SK-N-SH (cell line): ENCODE measurements around the gene PSMD1. TPM values are rescaled to one million over a fixed set of nuclear protein-coding genes. Genes with fewer than 3 reads are reported as not detected.

ENCODE experiments used
- CTCF ChIA-PET: fragments of 300-600, 350-600 bp; formaldehyde crosslinking; extraction: SDS; loops from one replicate; lab custom pipeline; 2021; lab: Yijun Ruan, JAX
- POLR2A ChIA-PET: fragments of 350-600 bp; sonication (Branson Sonifier 250); formaldehyde crosslinking; extraction: SDS; loops from one replicate; lab custom pipeline; 2020; ENCODE audit warnings: antibody characterized with exemption, inconsistent platforms; lab: Yijun Ruan, JAX
- DNase-seq: peaks from one replicate; pipeline ENCODE4 v3.0.0; 2012
- H2AFZ ChIP-seq: fragments of 200-600 bp; sonication (generic); 2 replicates; pipeline ENCODE4 v1.8.1; 2016; ENCODE audit warnings: antibody characterized with exemption, mild to moderate bottlenecking, low read depth
- H3F3A ChIP-seq: fragments of 200-600 bp; sonication (generic); replicated peaks from 2 replicates; pipeline ENCODE3; 2016; ENCODE audit warnings: antibody characterized with exemption, mild to moderate bottlenecking; ENCODE audit not compliant: insufficient read depth
- H3K27ac ChIP-seq, 2 experiments: fragments of 200-500 bp in 1 of 2; fragments of 200-600 bp in 1 of 2; sonication (Bioruptor generic) in 1 of 2; sonication (generic), shearing (Covaris generic) in 1 of 2; 2 replicates each; pipeline versions ENCODE4 v1.5.1 to v1.6.1; 2014 to 2016; ENCODE audit warnings: low read depth in 2 of 2, inconsistent platforms in 1 of 2, low read length in 1 of 2, mild to moderate bottlenecking in 1 of 2, mixed read lengths in 1 of 2
- H3K27me3 ChIP-seq: fragments of 200-600 bp; sonication (generic), shearing (Covaris generic); 2 replicates; pipeline ENCODE4 v1.6.1; 2016; ENCODE audit warnings: mixed run types; ENCODE audit not compliant: insufficient read depth
- H3K36me3 ChIP-seq, 2 experiments: fragments of 200-500 bp in 1 of 2; fragments of 200-600 bp in 1 of 2; sonication (Bioruptor generic) in 1 of 2; sonication (generic) in 1 of 2; replicated peaks in 1 of 2; 2 replicates each; pipeline versions ENCODE3 to v1.5.1; 2014 to 2016; ENCODE audit warnings: low read length in 1 of 2, mild to moderate bottlenecking in 1 of 2; ENCODE audit not compliant: insufficient read depth in 2 of 2, control insufficient read depth in 1 of 2
- H3K4me1 ChIP-seq, 2 experiments: fragments of 200-500 bp in 1 of 2; fragments of 200-600 bp in 1 of 2; sonication (Bioruptor generic) in 1 of 2; sonication (generic), shearing (Covaris generic) in 1 of 2; 2 replicates each; pipeline versions ENCODE4 v1.5.1 to v1.6.1; 2014 to 2016; ENCODE audit warnings: low read depth in 1 of 2, low read length in 1 of 2, mixed run types in 1 of 2; ENCODE audit not compliant: insufficient read depth in 2 of 2, control insufficient read depth in 1 of 2
- H3K4me2 ChIP-seq: fragments of 200-600 bp; sonication (generic), shearing (Covaris generic); 2 replicates; pipeline ENCODE4 v1.6.1; 2017; ENCODE audit warnings: mixed run types
- H3K4me3 ChIP-seq, 2 experiments: fragments of 200-500 bp in 1 of 2; fragments of 200-600 bp in 1 of 2; sonication (Bioruptor generic) in 1 of 2; sonication (generic), shearing (Covaris generic) in 1 of 2; 2 replicates each; pipeline versions ENCODE4 v1.5.1 to v1.8.1; 2014 to 2016; ENCODE audit warnings: low read depth in 2 of 2, inconsistent platforms in 1 of 2, low read length in 1 of 2, mild to moderate bottlenecking in 1 of 2, mixed read lengths in 1 of 2, moderate library complexity in 1 of 2
- H3K79me2 ChIP-seq: fragments of 200-600 bp; sonication (generic); 2 replicates; pipeline ENCODE4 v1.8.1; 2017; ENCODE audit warnings: mild to moderate bottlenecking; ENCODE audit not compliant: insufficient read depth
- H3K9ac ChIP-seq: fragments of 200-600 bp; sonication (generic); 2 replicates; pipeline ENCODE4 v1.6.1; 2017; ENCODE audit warnings: mixed run types
- H3K9me2 ChIP-seq: fragments of 200-600 bp; sonication (generic); 2 replicates; pipeline ENCODE4 v1.6.1; 2017; ENCODE audit warnings: mixed run types
- H3K9me3 ChIP-seq: fragments of 200-600 bp; sonication (generic); 2 replicates; pipeline ENCODE4 v1.6.1; 2017; ENCODE audit warnings: mixed run types, mild to moderate bottlenecking, moderate library complexity
- H4K20me1 ChIP-seq: fragments of 200-600 bp; sonication (generic); 2 replicates; pipeline ENCODE4 v1.6.1; 2017; ENCODE audit warnings: mild to moderate bottlenecking, mixed run types; ENCODE audit not compliant: insufficient read depth
- EZH2phosphoT487 ChIP-seq: fragments of 200-600 bp; sonication (generic); IDR thresholded peaks from 2 replicates; pipeline ENCODE4 v1.6.1; 2017; ENCODE audit warnings: low read depth, mixed run types, mild to moderate bottlenecking, antibody characterized with exemption, moderate library complexity, borderline replicate concordance
- JUND ChIP-seq: IDR thresholded peaks from 2 replicates; pipeline ENCODE4 v1.4.0; 2012
- POLR2AphosphoS5 ChIP-seq: IDR thresholded peaks from 2 replicates; pipeline ENCODE4 v1.6.1; 2012; ENCODE audit warnings: low read depth, low read length
- RCOR1 ChIP-seq: fragments of 150-350 bp; IDR thresholded peaks from 2 replicates; pipeline ENCODE4 v1.6.1; 2017; ENCODE audit warnings: antibody characterized with exemption, low read length
- WGBS: methylation state at CpG from one replicate; pipeline ENCODE4 v1.1.6; 2017; ENCODE audit warnings: low lambda C conversion rate; 5-methylcytosine and 5-hydroxymethylcytosine counted together
- polyA plus RNA-seq, 3 experiments: library from polyadenylated mRNA; depleted of rRNA; stranded (reverse); fragments of >200 nt; gene quantifications; 2 replicates each; pipeline ENCODE4 v1.2.3, GENCODE V29; 2012
- TF ChIP-seq, protein P1 (sequence below): IDR thresholded peaks from 2 replicates; pipeline ENCODE4 v1.4.0; 2012; ENCODE audit warnings: low read depth
- TF ChIP-seq, protein P2 (sequence below): fragments of 150-350 bp; IDR thresholded peaks from 2 replicates; pipeline ENCODE4 v1.6.1; 2017; ENCODE audit warnings: antibody characterized with exemption, low read length, low read depth, borderline replicate concordance
- TF ChIP-seq, protein P3 (sequence below): IDR thresholded peaks from 2 replicates; pipeline ENCODE4 v1.4.0; 2012; ENCODE audit warnings: low read depth, borderline replicate concordance
- TF ChIP-seq, protein P4 (sequence below): IDR thresholded peaks from 2 replicates; pipeline ENCODE4 v1.4.0; 2012; ENCODE audit warnings: low read depth, borderline replicate concordance
- TF ChIP-seq, protein P5 (sequence below): IDR thresholded peaks from 2 replicates; pipeline ENCODE4 v1.6.1; 2012; ENCODE audit warnings: mild to moderate bottlenecking, low read depth, low read length, moderate library complexity
- TF ChIP-seq, protein P6 (sequence below): IDR thresholded peaks from 2 replicates; pipeline ENCODE4; 2012

Gene PSMD1
- polyA plus RNA-seq, 1 of the 3 experiments (the other 2 are of a cell fraction) = 92.3 TPM

DNA sequence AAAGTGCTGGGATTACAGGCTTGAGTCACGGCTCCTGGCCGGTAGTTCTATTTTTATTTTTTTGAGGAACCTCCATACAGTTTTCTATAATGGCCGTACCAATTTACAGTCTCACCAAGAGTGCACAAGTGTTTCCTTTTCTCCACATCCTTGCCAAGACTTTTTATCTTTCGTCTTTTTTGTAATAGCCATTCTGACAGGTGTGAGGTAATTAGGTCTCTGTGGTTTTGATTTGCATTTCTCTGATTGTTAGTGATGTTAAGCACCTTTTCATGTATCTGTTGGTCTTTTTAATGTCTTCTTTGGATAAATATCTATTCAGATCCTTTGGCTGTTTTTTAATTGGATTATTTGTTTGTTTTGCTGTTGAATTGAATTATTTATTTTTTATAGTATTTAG lies 151.1 kb downstream of the PSMD1 start:
- CTCF ChIA-PET = no interaction called here
- Histone ChIP-seq H3K27me3 (no peaks in the 10 kb centered on the region), H2AFZ (no peak overlapping the region), H3K4me1 (no peaks in the 10 kb centered on the region), H4K20me1 (no peaks in the 10 kb centered on the region; the same call in 1 of the 2 replicates), H3K4me2 (no peak overlapping the region), H3K4me3 (no peak overlapping the region), H3K27ac (no peak overlapping the region), H3K9me2 (no peaks in the 10 kb centered on the region), H3K9me3 (no peaks in the 10 kb centered on the region), H3K79me2 (peaks cover 15% of the 10 kb centered on the region; the same call in 1 of the 2 replicates), H3F3A (no peaks in the 10 kb centered on the region), H3K9ac (no peak overlapping the region), H3K36me3 (peaks cover 14 to 23% of the 10 kb centered on the region in 2 experiments)
- TF ChIP-seq, protein P1, sequence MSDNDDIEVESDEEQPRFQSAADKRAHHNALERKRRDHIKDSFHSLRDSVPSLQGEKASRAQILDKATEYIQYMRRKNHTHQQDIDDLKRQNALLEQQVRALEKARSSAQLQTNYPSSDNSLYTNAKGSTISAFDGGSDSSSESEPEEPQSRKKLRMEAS = no peak
- TF ChIP-seq RCOR1 (no peak), POLR2AphosphoS5 (no peak), JUND (no peak), EZH2phosphoT487 (no peak)
- TF ChIP-seq, protein P2, sequence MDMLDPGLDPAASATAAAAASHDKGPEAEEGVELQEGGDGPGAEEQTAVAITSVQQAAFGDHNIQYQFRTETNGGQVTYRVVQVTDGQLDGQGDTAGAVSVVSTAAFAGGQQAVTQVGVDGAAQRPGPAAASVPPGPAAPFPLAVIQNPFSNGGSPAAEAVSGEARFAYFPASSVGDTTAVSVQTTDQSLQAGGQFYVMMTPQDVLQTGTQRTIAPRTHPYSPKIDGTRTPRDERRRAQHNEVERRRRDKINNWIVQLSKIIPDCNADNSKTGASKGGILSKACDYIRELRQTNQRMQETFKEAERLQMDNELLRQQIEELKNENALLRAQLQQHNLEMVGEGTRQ = no peak
- TF ChIP-seq, protein P3, sequence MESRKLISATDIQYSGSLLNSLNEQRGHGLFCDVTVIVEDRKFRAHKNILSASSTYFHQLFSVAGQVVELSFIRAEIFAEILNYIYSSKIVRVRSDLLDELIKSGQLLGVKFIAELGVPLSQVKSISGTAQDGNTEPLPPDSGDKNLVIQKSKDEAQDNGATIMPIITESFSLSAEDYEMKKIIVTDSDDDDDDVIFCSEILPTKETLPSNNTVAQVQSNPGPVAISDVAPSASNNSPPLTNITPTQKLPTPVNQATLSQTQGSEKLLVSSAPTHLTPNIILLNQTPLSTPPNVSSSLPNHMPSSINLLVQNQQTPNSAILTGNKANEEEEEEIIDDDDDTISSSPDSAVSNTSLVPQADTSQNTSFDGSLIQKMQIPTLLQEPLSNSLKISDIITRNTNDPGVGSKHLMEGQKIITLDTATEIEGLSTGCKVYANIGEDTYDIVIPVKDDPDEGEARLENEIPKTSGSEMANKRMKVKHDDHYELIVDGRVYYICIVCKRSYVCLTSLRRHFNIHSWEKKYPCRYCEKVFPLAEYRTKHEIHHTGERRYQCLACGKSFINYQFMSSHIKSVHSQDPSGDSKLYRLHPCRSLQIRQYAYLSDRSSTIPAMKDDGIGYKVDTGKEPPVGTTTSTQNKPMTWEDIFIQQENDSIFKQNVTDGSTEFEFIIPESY = no peak
- TF ChIP-seq, protein P4, sequence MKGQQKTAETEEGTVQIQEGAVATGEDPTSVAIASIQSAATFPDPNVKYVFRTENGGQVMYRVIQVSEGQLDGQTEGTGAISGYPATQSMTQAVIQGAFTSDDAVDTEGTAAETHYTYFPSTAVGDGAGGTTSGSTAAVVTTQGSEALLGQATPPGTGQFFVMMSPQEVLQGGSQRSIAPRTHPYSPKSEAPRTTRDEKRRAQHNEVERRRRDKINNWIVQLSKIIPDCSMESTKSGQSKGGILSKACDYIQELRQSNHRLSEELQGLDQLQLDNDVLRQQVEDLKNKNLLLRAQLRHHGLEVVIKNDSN = no peak
- TF ChIP-seq, protein P5, sequence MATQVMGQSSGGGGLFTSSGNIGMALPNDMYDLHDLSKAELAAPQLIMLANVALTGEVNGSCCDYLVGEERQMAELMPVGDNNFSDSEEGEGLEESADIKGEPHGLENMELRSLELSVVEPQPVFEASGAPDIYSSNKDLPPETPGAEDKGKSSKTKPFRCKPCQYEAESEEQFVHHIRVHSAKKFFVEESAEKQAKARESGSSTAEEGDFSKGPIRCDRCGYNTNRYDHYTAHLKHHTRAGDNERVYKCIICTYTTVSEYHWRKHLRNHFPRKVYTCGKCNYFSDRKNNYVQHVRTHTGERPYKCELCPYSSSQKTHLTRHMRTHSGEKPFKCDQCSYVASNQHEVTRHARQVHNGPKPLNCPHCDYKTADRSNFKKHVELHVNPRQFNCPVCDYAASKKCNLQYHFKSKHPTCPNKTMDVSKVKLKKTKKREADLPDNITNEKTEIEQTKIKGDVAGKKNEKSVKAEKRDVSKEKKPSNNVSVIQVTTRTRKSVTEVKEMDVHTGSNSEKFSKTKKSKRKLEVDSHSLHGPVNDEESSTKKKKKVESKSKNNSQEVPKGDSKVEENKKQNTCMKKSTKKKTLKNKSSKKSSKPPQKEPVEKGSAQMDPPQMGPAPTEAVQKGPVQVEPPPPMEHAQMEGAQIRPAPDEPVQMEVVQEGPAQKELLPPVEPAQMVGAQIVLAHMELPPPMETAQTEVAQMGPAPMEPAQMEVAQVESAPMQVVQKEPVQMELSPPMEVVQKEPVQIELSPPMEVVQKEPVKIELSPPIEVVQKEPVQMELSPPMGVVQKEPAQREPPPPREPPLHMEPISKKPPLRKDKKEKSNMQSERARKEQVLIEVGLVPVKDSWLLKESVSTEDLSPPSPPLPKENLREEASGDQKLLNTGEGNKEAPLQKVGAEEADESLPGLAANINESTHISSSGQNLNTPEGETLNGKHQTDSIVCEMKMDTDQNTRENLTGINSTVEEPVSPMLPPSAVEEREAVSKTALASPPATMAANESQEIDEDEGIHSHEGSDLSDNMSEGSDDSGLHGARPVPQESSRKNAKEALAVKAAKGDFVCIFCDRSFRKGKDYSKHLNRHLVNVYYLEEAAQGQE = no peak
- TF ChIP-seq, protein P6, sequence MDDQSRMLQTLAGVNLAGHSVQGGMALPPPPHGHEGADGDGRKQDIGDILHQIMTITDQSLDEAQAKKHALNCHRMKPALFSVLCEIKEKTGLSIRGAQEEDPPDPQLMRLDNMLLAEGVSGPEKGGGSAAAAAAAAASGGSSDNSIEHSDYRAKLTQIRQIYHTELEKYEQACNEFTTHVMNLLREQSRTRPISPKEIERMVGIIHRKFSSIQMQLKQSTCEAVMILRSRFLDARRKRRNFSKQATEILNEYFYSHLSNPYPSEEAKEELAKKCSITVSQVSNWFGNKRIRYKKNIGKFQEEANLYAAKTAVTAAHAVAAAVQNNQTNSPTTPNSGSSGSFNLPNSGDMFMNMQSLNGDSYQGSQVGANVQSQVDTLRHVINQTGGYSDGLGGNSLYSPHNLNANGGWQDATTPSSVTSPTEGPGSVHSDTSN = no peak
- 95% methylated on average over 4 of the region's 4 CpGs for WGBS
- DNase-seq = no peak
- POLR2A ChIA-PET = no interaction called here
